Sigmoid colon (tissue), 4 donors: ENCODE measurements around the gene ILKAP.

Experiments
- POLR2A ChIP-seq, 2 donors: fragments of 450-650 bp; IDR thresholded peaks; one replicate each; pipeline ENCODE4 v1.6.1; 2016; ENCODE audit warnings: antibody characterized with exemption in 2 of 2, mild to moderate bottlenecking in 2 of 2, moderate library complexity in 2 of 2
- POLR2AphosphoS5 ChIP-seq, 4 donors: sonication (generic); formaldehyde crosslinking; IDR thresholded peaks; one replicate each; pipeline ENCODE4 v1.6.1; 2017; ENCODE audit warnings: antibody characterized with exemption in 4 of 4
- TF ChIP-seq, protein P1 (sequence below), 4 experiments: fragments of 450-650 bp in 3 of 4; fragments of 200-600 bp in 1 of 4; IDR thresholded peaks; one replicate each; pipeline ENCODE4 v1.5.1; 2016 to 2019; ENCODE audit warnings: antibody characterized with exemption in 4 of 4, mild to moderate bottlenecking in 3 of 4, moderate library complexity in 2 of 4

DNA sequence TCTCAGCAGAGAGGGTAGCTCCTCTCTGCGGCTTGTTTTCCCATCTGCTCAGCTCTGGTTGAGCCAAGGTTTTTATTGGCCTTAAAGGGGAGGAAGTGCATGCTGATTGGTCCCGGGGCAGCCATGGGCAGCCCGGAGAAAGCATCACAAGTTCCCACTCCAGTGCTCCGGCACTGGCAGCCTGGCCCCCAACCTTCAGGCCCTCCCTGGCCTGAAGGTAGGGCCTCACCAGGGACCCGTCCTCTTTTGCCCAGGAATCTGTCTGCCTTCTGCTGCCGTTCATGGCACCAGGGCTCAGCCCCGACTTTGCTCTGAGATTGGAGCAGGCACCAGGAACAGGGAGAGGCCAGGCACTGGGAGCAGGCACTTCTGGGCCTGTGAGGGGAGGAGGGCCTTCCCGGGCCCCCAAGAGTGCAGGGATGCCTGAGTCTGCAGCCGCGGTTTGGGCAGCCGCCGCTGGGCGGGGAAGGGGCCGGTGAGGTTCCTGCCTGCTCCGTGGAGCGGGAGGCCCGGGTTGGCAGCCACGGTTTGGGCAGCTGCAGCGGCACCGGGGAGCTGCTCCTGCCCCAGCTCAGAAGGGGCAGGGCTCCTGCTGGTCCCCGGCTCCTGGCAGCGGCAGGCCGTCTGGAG lies 17.5 kb upstream of the ILKAP start:
- TF ChIP-seq POLR2A (IDR thresholded peaks at IDR 0.05) (no peak), POLR2AphosphoS5 (IDR thresholded peaks at IDR 0.05) (peak in 3 of 4 donors; percentile 49 to 60 (median 57))
- TF ChIP-seq, protein P1, sequence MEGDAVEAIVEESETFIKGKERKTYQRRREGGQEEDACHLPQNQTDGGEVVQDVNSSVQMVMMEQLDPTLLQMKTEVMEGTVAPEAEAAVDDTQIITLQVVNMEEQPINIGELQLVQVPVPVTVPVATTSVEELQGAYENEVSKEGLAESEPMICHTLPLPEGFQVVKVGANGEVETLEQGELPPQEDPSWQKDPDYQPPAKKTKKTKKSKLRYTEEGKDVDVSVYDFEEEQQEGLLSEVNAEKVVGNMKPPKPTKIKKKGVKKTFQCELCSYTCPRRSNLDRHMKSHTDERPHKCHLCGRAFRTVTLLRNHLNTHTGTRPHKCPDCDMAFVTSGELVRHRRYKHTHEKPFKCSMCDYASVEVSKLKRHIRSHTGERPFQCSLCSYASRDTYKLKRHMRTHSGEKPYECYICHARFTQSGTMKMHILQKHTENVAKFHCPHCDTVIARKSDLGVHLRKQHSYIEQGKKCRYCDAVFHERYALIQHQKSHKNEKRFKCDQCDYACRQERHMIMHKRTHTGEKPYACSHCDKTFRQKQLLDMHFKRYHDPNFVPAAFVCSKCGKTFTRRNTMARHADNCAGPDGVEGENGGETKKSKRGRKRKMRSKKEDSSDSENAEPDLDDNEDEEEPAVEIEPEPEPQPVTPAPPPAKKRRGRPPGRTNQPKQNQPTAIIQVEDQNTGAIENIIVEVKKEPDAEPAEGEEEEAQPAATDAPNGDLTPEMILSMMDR (IDR thresholded peaks at IDR 0.05), result no peak
